T-helper 1 cell (primary cell): Measurements from ENCODE around the gene SPRED3.

Experiments
- DNase-seq, 5 donors: peaks; one replicate each; pipeline ENCODE4 v3.0.0-alpha.2; 2012 to 2020

SPRED3 gene

GRCh38 chr19:38374332-38375097 lies 14.0 kb upstream of the SPRED3 start, which contains the start of gene PSMD8:
PSMD8 (plus strand) TSS chr19:38374571; CDS start chr19:38374602, 31 bp downstream.
- DNase-seq: peak; percentile 97 to 100 (median 98)

GRCh38 chr19:38375098-38375493 lies 13.4 kb upstream of the SPRED3 start:
- DNase-seq: no peak

- no peak for DNase-seq
Measured at GRCh38 chr19:38375748-38376147, 12.7 kb upstream of the SPRED3 start.

- no peak for DNase-seq
Measured at GRCh38 chr19:38376576-38376975, 11.9 kb upstream of the SPRED3 start.

- no peak for DNase-seq
Measured at GRCh38 chr19:38377052-38377451, 11.4 kb upstream of the SPRED3 start.

GRCh38 chr19:38378866-38379265 lies 9.6 kb upstream of the SPRED3 start:
- DNase-seq: no peak

- DNase-seq: no peak
Measured at GRCh38 chr19:38381138-38381537, 7.4 kb upstream of the SPRED3 start.

GRCh38 chr19:38383184-38383583 lies 5.3 kb upstream of the SPRED3 start:
- no peak for DNase-seq

GRCh38 chr19:38383743-38384142 lies 4.8 kb upstream of the SPRED3 start:
- no peak for DNase-seq

- DNase-seq: no peak
Measured at GRCh38 chr19:38384209-38385027, 4.1 kb upstream of the SPRED3 start.

- no peak for DNase-seq
Measured at GRCh38 chr19:38385057-38385803, 3.3 kb upstream of the SPRED3 start.

GRCh38 chr19:38385804-38386257 lies 2.7 kb upstream of the SPRED3 start:
- no peak for DNase-seq

- DNase-seq: no peak
Measured at GRCh38 chr19:38386300-38386970, 2.1 kb upstream of the SPRED3 start.

GRCh38 chr19:38386971-38387549 lies 1.4 kb upstream of the SPRED3 start:
- DNase-seq: no peak

- DNase-seq: peak; percentile 70 to 84 (median 78)
Measured at GRCh38 chr19:38387550-38388348, 748 bp upstream of the SPRED3 start, which contains the start of gene GGN. GGN (minus strand) TSS chr19:38388034; CDS start chr19:38387261, 773 bp downstream.

GRCh38 chr19:38389101-38389925 lies 816 bp downstream of the SPRED3 start:
- no peak for DNase-seq

GRCh38 chr19:38389957-38390924 lies 1.7 kb downstream of the SPRED3 start:
- no peak for DNase-seq

GRCh38 chr19:38391911-38392464 lies 3.5 kb downstream of the SPRED3 start:
- no peak for DNase-seq
